ENCODE results near the gene PECR. TPM values are rescaled to one million over a fixed set of nuclear protein-coding genes. Genes with fewer than 3 reads are reported as not detected.
A peak's percentile ranks its signal among the peaks of the same experiment; 100 is the strongest.

PECR gene
- total and polyA plus RNA-seq, 4 donors, result 31.8 to 152 (median 65.5) TPM

DNA sequence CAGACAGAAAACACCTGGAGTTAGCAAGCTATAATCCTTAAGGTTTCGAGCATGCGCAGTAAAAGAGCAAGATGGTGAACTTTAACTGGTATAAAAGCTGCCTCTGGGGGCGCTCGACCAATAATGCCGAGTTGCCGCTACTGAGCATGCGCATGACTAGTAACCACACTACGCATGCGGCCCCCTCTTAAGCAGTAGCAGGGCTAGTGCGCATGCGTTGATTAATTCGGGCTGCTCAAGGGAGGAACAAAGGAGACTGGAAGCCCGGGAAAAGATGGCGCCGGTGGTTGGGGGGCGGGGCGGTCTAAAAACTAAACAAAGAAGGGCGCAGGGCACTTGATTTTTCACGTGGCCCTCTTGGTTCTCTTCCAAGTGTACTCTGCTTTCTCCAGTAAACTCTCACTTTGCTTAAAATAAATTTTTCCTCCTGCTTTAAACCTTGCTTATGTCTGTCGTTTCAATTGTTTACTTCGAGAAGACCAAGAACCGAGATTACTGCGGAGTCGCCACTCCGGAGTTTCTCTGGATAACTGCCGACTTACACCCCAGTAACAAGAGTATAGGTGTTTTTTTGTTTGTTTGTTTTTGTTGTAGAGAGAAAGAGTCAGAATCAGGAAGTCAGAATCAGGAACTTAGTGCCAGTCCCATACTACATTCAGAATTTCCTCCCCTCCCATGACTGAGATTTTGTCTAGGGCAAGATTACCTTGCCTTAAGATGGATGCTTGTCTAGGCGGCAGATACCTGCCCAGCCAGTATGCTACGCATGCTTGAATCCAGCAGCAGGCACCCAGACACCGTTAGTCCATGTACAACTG, 33.3 kb upstream of the PECR start:
- whole genome bisulfite sequencing, result 4% methylated on average over 29 of the region's 29 CpGs
- H3K4me3 ChIP-seq (ENCODE audit: low read depth in 1 of 3, low read length in 3 of 3), result peak overlapping the region; percentile 53 to 90 (median 62)
- H3K9ac ChIP-seq (ENCODE audit: low read depth in 1 of 2, low read length in 2 of 2), result peak overlapping the region; percentile 35 to 91
- no peaks in the 10 kb centered on the region for H3K27me3 ChIP-seq (ENCODE audit: control insufficient read depth in 4 of 4, insufficient read depth in 4 of 4, low read length in 3 of 4)
- H3K4me1 ChIP-seq (ENCODE audit: control insufficient read depth in 4 of 4, insufficient read depth in 4 of 4, low read length in 3 of 4), result peaks cover 7 to 47% (median 34%) of the 10 kb centered on the region in 4 donors
- DNase-seq (ENCODE audit: low spot score), result peak; percentile 98
- peak in 1 of 2 donors; percentile 63 for TF ChIP-seq EGR1 (IDR thresholded peaks at IDR 0.05; ENCODE audit: low read depth in 2 of 2)
- TF ChIP-seq HNF4A (conservative IDR thresholded peaks at IDR 0.05), result peak; percentile 26 to 51
- TF ChIP-seq, protein P1, sequence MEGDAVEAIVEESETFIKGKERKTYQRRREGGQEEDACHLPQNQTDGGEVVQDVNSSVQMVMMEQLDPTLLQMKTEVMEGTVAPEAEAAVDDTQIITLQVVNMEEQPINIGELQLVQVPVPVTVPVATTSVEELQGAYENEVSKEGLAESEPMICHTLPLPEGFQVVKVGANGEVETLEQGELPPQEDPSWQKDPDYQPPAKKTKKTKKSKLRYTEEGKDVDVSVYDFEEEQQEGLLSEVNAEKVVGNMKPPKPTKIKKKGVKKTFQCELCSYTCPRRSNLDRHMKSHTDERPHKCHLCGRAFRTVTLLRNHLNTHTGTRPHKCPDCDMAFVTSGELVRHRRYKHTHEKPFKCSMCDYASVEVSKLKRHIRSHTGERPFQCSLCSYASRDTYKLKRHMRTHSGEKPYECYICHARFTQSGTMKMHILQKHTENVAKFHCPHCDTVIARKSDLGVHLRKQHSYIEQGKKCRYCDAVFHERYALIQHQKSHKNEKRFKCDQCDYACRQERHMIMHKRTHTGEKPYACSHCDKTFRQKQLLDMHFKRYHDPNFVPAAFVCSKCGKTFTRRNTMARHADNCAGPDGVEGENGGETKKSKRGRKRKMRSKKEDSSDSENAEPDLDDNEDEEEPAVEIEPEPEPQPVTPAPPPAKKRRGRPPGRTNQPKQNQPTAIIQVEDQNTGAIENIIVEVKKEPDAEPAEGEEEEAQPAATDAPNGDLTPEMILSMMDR (IDR thresholded peaks at IDR 0.05; ENCODE audit: low read depth, low read length, missing input control), result peak; percentile 89
- TF ChIP-seq HNF4G (IDR thresholded peaks at IDR 0.05), result no peak
- TF ChIP-seq, protein P2, sequence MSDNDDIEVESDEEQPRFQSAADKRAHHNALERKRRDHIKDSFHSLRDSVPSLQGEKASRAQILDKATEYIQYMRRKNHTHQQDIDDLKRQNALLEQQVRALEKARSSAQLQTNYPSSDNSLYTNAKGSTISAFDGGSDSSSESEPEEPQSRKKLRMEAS (IDR thresholded peaks at IDR 0.05), result peak; percentile 73
- TF ChIP-seq REST (IDR thresholded peaks at IDR 0.05), result no peak
- TF ChIP-seq JUND (IDR thresholded peaks at IDR 0.05), result no peak
- peak; percentile 27 for TF ChIP-seq NR2F2 (IDR thresholded peaks at IDR 0.05)
- TF ChIP-seq RXRA (IDR thresholded peaks at IDR 0.05), result peak in 1 of 2 donors; percentile 49
- peak; percentile 15 to 31 for TF ChIP-seq RAD21 (IDR thresholded peaks at IDR 0.05)
- TF ChIP-seq FOXA2 (IDR thresholded peaks at IDR 0.05), result no peak
- TF ChIP-seq ZBTB33 (IDR thresholded peaks at IDR 0.05), result peak; percentile 86
- TF ChIP-seq GABPA (IDR thresholded peaks at IDR 0.05 in 1 of 2, conservative IDR thresholded peaks at IDR 0.05 in 1 of 2), result peak in 1 of 2 donors; percentile 66
- no peak for TF ChIP-seq FOXA1 (IDR thresholded peaks at IDR 0.05)
- peak; percentile 14 for TF ChIP-seq SP1 (IDR thresholded peaks at IDR 0.05)
- TF ChIP-seq YY1 (IDR thresholded peaks at IDR 0.05), result peak; percentile 99
- peak; percentile 19 for TF ChIP-seq TAF1 (conservative IDR thresholded peaks at IDR 0.05)
- TF ChIP-seq, protein P3, sequence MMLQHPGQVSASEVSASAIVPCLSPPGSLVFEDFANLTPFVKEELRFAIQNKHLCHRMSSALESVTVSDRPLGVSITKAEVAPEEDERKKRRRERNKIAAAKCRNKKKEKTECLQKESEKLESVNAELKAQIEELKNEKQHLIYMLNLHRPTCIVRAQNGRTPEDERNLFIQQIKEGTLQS (IDR thresholded peaks at IDR 0.05), result no peak
- H3K9me3 ChIP-seq (ENCODE audit: control insufficient read depth in 4 of 4, low read length in 3 of 4), result no peaks in the 10 kb centered on the region
- H3K27ac ChIP-seq (ENCODE audit: low read depth in 1 of 2, low read length in 2 of 2), result peak overlapping the region; percentile 70 to 77
- peaks cover 0 to 36% (median 19%) of the 10 kb centered on the region in 4 donors for H3K36me3 ChIP-seq (ENCODE audit: control insufficient read depth in 4 of 4, insufficient read depth in 3 of 4, low read depth in 1 of 4, low read length in 3 of 4)

All from liver (tissue), 9 donors.